ENCODE results near the gene WDR88. TPM values are rescaled to one million over a fixed set of nuclear protein-coding genes. Genes with fewer than 3 reads are reported as not detected.

WDR88 gene
- polyA plus RNA-seq, 2 of the 4 experiments (the other 2 are of a cell fraction): 0.04 TPM; not detected in 1

DNA sequence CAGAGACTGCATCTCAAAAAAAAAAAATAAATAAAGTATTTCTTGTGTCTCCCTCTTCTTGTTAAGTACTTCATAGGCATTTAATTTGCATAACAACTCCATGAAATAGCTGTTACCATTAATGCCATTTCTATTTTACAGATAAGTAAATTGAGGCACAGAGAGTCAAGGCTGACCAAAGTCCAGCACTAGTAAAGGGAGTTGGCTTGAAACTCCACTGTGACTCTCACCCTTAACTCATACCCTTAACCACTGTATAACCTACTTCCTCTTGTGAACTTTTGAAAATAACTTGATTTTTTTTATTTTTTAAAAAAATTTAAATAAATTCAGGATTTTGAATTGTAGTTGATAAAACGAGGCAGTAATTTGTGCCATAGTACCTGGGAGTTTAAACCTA is 45.0 kb upstream of the WDR88 start:
- Histone ChIP-seq H3K9me3 (no peaks in the 10 kb centered on the region), H3K4me2 (no peak overlapping the region), H3K27ac (no peak overlapping the region), H3K4me3 (no peak overlapping the region), H3K4me1 (peaks cover 12% of the 10 kb centered on the region)
- no peak for TF ChIP-seq ZSCAN20 (CRISPR knock-in tag; IDR thresholded peaks at IDR 0.05)
- TF ChIP-seq JUN (IDR thresholded peaks at IDR 0.05): no peak
- no peak for TF ChIP-seq PHF8 (IDR thresholded peaks at IDR 0.05; ENCODE audit: borderline replicate concordance, low read depth)
- TF ChIP-seq, protein P1, sequence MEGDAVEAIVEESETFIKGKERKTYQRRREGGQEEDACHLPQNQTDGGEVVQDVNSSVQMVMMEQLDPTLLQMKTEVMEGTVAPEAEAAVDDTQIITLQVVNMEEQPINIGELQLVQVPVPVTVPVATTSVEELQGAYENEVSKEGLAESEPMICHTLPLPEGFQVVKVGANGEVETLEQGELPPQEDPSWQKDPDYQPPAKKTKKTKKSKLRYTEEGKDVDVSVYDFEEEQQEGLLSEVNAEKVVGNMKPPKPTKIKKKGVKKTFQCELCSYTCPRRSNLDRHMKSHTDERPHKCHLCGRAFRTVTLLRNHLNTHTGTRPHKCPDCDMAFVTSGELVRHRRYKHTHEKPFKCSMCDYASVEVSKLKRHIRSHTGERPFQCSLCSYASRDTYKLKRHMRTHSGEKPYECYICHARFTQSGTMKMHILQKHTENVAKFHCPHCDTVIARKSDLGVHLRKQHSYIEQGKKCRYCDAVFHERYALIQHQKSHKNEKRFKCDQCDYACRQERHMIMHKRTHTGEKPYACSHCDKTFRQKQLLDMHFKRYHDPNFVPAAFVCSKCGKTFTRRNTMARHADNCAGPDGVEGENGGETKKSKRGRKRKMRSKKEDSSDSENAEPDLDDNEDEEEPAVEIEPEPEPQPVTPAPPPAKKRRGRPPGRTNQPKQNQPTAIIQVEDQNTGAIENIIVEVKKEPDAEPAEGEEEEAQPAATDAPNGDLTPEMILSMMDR (IDR thresholded peaks at IDR 0.05): no peak
- no peak for TF ChIP-seq ZNF302 (CRISPR knock-in tag; IDR thresholded peaks at IDR 0.05)
- no peak for TF ChIP-seq CBX8 (IDR thresholded peaks at IDR 0.05)
- no peak for TF ChIP-seq FOSB (CRISPR knock-in tag; IDR thresholded peaks at IDR 0.05)
- TF ChIP-seq, protein P2, sequence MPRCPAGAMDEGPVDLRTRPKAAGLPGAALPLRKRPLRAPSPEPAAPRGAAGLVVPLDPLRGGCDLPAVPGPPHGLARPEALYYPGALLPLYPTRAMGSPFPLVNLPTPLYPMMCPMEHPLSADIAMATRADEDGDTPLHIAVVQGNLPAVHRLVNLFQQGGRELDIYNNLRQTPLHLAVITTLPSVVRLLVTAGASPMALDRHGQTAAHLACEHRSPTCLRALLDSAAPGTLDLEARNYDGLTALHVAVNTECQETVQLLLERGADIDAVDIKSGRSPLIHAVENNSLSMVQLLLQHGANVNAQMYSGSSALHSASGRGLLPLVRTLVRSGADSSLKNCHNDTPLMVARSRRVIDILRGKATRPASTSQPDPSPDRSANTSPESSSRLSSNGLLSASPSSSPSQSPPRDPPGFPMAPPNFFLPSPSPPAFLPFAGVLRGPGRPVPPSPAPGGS (IDR thresholded peaks at IDR 0.05): no peak
- TF ChIP-seq, protein P3, sequence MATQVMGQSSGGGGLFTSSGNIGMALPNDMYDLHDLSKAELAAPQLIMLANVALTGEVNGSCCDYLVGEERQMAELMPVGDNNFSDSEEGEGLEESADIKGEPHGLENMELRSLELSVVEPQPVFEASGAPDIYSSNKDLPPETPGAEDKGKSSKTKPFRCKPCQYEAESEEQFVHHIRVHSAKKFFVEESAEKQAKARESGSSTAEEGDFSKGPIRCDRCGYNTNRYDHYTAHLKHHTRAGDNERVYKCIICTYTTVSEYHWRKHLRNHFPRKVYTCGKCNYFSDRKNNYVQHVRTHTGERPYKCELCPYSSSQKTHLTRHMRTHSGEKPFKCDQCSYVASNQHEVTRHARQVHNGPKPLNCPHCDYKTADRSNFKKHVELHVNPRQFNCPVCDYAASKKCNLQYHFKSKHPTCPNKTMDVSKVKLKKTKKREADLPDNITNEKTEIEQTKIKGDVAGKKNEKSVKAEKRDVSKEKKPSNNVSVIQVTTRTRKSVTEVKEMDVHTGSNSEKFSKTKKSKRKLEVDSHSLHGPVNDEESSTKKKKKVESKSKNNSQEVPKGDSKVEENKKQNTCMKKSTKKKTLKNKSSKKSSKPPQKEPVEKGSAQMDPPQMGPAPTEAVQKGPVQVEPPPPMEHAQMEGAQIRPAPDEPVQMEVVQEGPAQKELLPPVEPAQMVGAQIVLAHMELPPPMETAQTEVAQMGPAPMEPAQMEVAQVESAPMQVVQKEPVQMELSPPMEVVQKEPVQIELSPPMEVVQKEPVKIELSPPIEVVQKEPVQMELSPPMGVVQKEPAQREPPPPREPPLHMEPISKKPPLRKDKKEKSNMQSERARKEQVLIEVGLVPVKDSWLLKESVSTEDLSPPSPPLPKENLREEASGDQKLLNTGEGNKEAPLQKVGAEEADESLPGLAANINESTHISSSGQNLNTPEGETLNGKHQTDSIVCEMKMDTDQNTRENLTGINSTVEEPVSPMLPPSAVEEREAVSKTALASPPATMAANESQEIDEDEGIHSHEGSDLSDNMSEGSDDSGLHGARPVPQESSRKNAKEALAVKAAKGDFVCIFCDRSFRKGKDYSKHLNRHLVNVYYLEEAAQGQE (IDR thresholded peaks at IDR 0.05): no peak
- no peak for TF ChIP-seq POLR2A (IDR thresholded peaks at IDR 0.05; ENCODE audit: low read length)
- no peak for TF ChIP-seq SREBF2 (IDR thresholded peaks at IDR 0.05)
- no peak for ATAC-seq
- CTCF ChIA-PET: interaction anchor here (0.6 to 3.2 kb wide), 3 partner anchors 12 to 111 kb away, joined by 7 to 11 read pairs (median 7); no protein-coding TSS in a partner anchor
- WGBS (ENCODE audit: missing lambda C conversion rate): 47% methylated on average over 1 of the region's 1 CpG
- POLR2A ChIA-PET: no interaction called here
- no peak for FAIRE-seq
- DNase-seq (ENCODE audit: low read depth in 1 of 2, low spot score in 1 of 2): no peak

DNA sequence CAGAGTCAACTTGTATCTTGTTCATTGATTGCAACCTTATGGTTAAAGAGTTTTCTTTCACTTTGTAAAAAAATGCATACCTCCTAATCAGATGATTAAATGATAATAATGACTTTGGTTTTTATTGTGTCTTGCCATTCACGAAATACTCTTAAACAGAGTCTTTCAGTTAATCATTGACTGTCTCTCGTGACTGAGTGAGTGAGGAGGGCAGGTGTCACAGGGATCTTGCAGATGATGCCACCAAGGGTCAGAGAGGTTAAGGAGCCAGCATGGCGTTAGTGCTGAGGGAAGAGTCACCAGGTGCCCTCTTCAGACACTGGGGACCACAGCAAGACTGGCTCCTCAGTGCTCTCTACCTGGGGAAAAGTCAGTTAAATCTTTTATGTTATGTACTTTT is 42.9 kb upstream of the WDR88 start:
- Histone ChIP-seq H3K4me3 (no peak overlapping the region), H3K4me1 (peaks cover 7% of the 10 kb centered on the region; the same call in 2 of the 3 replicates), H3K4me2 (no peak overlapping the region), H3K9me3 (no peaks in the 10 kb centered on the region), H3K27ac (no peak overlapping the region)
- no peak for DNase-seq (ENCODE audit: low read depth in 1 of 2, low spot score in 1 of 2)
- CTCF ChIA-PET: interaction anchor here (1.1 to 2.0 kb wide), 3 partner anchors 21 to 114 kb away, joined by 3 to 7 read pairs (median 5); no protein-coding TSS in a partner anchor
- POLR2A ChIA-PET: no interaction called here
- FAIRE-seq: no peak
- ATAC-seq: no peak
- TF ChIP-seq ZFP36 (IDR thresholded peaks at IDR 0.05; ENCODE audit: borderline replicate concordance, partially characterized antibody) (no peak), POLR2A (IDR thresholded peaks at IDR 0.05; ENCODE audit: low read length) (no peak)
- 69% methylated on average over 3 of the region's 3 CpGs for WGBS (ENCODE audit: missing lambda C conversion rate)

DNA sequence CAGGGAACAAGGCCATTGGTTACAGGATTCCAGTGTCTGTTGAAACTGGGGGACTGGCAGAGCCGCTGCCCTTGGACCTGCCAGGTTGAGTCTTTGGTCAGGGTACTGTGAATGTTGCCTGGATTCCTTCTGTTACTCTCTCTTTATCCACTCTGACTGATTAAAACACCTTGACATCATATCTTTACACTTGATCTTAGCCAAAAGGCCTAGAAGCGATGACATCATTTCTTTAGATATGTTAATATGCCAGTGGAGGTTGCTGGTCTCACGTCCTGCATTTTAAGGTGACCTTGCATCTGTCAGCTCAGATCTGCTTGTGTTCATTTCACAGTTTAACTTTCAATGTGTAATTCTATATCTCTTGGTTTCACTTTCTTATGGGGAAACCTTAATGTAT is 41.7 kb upstream of the WDR88 start:
- FAIRE-seq: no peak
- TF ChIP-seq KDM1A (IDR thresholded peaks at IDR 0.05; ENCODE audit: low read depth): no peak
- no peak for TF ChIP-seq POLR2AphosphoS2 (conservative IDR thresholded peaks at IDR 0.05; ENCODE audit: low read length)
- TF ChIP-seq ZC3H11A (IDR thresholded peaks at IDR 0.05): no peak
- TF ChIP-seq FOSL2 (IDR thresholded peaks at IDR 0.05): no peak
- no peak for TF ChIP-seq FOSL2 (CRISPR knock-in tag; IDR thresholded peaks at IDR 0.05)
- TF ChIP-seq, protein P4, sequence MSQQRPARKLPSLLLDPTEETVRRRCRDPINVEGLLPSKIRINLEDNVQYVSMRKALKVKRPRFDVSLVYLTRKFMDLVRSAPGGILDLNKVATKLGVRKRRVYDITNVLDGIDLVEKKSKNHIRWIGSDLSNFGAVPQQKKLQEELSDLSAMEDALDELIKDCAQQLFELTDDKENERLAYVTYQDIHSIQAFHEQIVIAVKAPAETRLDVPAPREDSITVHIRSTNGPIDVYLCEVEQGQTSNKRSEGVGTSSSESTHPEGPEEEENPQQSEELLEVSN (IDR thresholded peaks at IDR 0.05; ENCODE audit: borderline replicate concordance, low read depth): no peak
- no peak for TF ChIP-seq HEYL (CRISPR knock-in tag; IDR thresholded peaks at IDR 0.05)
- no peak for TF ChIP-seq HOXB5 (CRISPR knock-in tag; IDR thresholded peaks at IDR 0.05)
- TF ChIP-seq CBX8 (IDR thresholded peaks at IDR 0.05): no peak
- no peak for TF ChIP-seq HOXB13 (CRISPR knock-in tag; IDR thresholded peaks at IDR 0.05; ENCODE audit: low read depth)
- CTCF ChIA-PET: interaction anchor here (1.0 to 2.9 kb wide), 5 partner anchors 10 to 59 kb away, joined by 3 to 18 read pairs (median 3); no protein-coding TSS in a partner anchor

More for the DNA sequence above, 41.7 kb upstream of the WDR88 start:
- no peak for DNase-seq (ENCODE audit: low read depth in 1 of 2, low spot score in 1 of 2)
- Histone ChIP-seq H3K4me3 (no peak overlapping the region), H3K27ac (no peak overlapping the region), H3K4me2 (no peak overlapping the region), H3K9me3 (no peaks in the 10 kb centered on the region), H3K4me1 (peaks cover 7% of the 10 kb centered on the region; the same call in 2 of the 3 replicates)
- POLR2A ChIA-PET: no interaction called here
- ATAC-seq: no peak
- WGBS (ENCODE audit: missing lambda C conversion rate): 86% methylated on average over 3 of the region's 3 CpGs

Data from A549 (cell line).